HG02678 (cell line): ENCODE data around the gene HBP1.
"Not testable (repeated sequence)": the region's sequence is repeated elsewhere in the genome, so short reads cannot be mapped to it uniquely, and the experiment has no call there.

Source experiments
- ATAC-seq: cut with Tn5 transposase; IDR thresholded peaks from one replicate; pipeline ENCODE4 v1.9.1; 2021; ENCODE audit warnings: mild to moderate bottlenecking, moderate library complexity; ENCODE audit not compliant: unreplicated experiment

Gene HBP1

DNA sequence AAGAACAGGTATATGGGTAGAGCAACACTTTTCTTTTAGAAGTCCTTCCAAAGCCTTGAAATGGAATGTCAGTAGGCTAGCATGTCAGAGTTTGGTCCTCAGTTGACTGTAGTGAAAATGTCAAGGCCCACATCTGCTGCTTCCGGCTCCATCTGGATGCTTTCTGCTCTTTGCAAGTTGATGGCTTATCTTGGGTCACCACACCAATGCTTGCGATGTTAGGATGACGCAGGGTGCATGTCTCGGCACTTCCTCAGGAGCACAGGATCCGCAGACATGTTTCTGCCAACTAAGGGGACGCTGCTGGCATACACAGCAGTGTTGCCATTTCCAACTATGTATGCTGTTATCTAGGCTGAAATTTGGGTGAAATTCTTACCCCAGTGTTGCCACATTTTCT lies 14.0 kb upstream of the HBP1 start:
- ATAC-seq, result no peak

DNA sequence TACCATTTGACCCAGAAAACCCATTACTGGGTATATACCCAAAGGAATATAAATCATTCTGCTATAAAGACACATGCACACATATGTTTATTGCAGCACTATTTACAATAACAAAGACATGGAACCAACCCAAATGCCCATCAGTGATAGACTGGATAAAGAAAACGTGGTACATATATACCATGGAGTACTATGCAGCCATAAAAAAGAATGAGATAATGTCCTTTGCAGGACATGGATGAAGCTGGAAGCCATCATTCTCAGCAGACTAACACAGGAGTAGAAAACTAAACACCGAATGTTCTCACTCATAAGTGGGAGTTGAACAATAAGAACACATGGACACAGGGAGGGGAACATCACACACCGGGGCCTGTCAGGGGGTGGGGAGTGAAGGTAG lies 13.1 kb upstream of the HBP1 start:
- ATAC-seq, result not testable (repeated sequence)

DNA sequence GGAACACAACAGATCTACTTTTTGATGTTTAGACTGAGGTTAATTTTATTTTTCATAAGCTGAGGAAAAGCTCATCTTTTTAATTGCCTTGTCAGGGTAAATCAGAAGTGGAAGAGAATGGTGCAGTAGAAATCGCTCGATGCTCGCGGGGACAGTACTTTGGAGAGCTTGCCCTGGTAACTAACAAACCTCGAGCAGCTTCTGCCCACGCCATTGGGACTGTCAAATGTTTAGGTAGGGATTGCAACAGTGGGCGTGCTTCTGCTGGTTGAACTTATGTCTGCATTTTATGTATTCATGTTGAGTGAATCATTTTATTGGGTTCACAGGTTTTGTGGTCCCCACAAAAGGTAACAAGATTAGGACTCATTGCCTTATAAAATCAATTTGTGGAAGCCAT lies 11.7 kb upstream of the HBP1 start:
- no peak for ATAC-seq

DNA sequence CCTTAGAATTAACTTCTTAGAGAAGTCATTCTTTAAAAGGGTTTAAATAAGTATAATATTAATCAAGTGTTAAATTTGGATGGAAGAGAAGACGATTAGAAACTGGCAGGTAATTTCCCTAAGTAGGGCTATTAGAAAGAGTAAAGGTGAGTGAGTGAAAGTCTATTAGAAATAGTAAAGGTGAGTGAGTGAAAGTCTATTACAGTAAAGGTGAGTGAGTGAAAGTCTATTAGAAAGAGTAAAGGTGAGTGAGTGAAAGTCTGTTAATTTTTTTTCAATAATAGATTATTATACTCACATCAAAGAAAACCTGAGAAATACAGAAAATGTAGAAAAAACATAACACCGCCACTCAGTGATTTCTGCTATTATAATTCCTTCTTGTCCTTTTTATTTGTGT lies 10.8 kb upstream of the HBP1 start:
- ATAC-seq, result no peak

DNA sequence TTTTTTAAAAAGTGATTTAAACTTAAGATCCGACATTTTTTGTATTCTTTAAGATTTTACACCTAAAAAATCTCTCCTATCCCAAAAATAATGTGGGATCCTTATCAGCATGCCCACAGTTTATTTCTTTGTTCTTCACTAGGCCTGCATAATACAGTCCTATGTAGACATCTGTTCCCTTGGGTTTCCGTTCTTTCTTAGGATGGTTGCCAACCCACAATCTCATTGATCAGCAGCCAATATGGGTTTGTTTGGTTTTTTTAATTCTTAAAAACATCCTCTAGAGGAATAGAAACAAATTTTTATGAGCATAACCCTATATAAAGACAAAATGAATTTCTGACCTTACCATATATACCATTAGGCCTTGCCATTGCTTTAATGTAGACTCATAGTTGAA lies 8.4 kb upstream of the HBP1 start:
- ATAC-seq, result no peak

DNA sequence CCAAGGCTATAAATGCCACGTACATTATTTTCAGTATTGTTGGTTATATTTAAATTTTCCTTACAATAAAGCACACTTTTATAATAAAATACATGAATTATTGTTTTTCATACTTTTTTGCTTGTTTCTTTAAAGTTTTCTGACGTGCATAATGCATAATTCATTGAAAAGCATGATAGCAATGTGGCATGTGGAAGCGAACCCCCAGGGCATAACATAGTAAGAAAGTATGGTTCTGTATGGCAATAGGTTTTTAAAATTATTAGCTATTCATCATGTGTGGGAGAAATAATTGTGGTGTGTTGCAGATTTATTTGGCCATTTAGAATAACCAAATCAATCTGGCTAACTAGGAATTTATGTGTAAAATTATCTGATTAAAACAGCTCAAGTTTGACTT lies 7.4 kb upstream of the HBP1 start:
- no peak for ATAC-seq

DNA sequence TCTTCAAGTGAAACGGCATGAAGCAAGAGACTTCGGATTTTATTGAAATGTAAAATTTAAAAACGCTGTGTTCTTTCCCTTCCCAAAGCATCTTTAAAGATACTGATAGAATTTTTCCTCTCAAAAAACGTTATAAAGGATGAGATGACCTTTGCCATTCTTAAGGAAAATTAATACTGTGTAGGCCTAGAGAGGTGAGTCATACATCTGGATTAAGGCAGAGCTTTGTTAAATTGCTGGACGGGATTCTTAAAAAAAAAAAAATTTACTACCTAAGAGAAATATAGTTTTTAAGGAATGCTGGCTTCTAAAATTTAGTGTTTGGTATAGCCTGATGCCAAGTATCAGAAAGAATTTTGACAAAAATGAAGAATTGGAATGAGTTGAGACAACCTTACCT lies 6.3 kb upstream of the HBP1 start:
- ATAC-seq, result no peak

DNA sequence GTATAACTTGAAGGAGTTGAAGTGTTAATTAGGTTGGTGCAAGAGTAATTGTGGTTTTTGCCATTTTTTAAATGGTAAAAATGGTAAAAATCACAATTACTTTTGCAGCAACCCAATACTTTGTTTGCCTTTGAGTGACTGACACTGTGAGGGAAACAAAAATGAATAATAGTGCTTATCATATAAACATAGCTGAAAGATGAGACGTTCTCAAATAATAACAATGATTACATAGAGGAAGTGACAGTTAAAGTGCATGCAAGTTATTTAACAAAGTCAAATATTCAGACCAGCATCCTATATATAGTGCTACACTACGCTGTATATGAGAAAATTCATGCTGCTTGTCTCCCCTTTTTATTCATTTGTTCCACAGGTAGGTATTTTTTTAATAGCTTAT lies 4.7 kb upstream of the HBP1 start:
- ATAC-seq, result no peak

DNA sequence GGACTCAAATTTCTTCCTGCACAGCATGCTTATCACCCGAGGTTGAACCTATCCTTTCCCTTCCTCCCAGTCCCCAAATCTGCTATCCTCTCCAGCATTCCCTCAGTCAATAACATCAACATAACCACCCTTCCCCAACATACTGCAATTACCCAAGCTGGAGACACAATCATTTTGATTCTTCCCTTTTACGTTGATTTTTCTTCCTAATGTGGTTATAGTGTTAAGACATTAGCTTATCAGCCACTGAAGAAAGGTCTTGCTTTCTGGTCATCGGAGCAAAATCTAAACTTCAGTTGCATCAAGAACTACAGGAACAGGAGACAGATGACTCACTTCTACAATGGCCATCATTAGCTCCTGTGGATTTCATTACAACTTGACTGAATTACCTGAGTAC lies 3.5 kb upstream of the HBP1 start:
- ATAC-seq, result no peak

DNA sequence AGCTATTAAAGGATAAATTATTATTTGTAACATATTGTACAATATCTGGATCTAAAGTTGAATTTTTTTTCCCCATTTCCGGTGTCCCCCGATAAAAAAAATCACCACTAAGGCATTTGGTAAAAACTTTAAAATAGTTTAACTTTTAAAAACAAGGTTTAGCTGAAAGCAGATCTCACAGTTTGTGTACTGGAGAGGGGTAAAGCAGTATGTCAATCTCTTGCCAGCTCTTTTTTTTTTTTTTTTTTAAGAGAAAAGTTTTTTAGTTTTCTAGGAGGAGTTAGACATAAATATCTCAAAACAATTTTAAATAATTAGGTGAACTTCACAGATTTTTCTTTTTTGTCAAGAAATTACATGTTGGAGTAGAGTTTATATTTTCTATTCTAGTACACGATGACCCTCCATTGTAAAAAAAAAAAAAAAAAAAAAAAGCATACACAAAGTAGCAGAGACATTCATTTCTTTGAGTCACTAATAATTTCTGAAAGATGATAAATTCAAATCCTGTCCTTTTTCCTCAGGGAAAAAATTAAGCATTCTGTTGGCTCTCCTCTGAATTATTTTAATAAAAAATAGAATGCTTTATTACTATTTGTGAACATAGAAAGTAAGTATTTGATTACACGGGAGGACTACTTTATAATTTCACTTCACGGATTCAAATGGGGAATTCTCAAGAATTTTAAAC lies 1.9 kb upstream of the HBP1 start:
- ATAC-seq, result no peak

DNA sequence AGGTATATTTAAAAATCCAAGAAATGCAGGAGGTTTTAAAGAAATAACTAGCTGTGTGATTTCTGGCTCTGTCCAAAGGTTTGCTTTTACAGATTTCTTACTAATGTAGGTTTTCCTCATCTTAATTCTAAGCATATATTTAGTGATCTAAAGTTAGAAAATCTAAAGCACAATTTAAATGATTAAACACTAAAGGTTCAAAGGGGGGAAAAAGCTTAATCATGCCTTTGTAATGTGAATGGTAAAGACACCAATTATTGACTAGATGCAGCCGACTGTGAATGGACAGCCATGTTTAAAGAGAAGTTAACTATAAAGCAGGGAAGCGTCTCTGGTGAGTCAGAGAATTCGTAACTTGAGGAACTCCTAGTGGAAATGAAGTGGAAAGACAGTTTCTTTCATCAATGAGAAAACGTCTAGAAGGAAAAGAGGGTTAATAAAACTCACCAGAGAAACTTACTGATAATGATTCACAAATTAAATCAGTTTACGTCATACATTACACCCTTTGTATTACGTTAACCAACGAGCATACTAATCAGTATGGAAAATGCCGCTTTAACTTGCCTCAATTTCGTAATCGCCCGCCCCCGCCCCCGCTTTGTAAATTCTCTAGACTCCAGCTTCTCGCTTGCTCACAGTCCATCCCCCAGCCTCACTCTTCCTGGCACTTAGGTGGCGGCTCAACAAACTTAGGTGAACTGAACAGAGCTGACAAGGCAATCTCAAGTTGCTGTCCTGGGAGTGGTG lies 1.1 kb upstream of the HBP1 start:
- ATAC-seq, result no peak

DNA sequence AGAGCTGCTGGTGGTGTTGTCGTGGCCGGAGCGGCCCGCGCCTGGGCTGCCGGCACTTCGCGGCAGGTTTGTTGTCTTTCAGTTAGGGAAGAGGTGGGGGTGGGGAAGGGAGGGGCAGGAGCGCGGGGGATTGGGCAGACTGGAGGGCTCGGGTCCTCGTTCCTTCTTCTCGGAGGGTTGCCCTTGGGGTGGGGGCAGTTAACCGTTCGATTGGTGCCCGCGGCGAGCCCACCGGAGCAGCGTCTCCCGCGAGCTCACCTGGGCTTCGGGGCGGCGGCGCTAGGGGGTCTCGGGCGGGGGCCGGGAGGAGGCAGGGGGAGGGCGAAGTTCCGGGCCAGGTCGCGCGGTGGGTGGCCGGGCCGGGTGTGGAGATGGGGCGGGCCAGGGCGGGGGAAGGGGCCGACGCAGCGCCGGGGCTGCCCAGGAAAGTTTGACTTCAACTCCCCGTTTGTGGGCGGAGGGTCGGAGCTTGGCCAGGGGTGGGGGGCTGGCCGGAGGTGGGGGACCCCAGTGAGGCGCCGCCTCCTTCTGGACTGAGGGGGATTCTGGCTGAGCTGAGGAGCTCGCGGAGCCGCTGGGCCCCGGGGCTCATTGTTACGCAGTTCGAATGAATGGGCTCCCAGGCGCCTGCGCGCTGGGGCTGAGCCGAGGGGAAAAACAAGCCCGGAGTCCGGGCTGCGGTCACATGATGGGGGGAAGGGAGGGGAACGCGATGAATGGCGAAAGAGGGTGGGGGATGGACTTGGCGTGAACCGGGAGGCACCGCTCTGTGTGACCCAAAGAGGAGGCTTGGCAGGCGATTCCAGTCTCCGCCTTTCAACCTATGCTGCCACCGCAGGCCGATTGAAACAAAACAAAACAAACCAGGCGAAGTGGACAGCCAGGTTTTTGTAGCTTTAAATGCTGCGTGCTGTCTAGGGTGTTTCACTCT lies 582 bp downstream of the HBP1 start:
- peak; percentile 27 for ATAC-seq

DNA sequence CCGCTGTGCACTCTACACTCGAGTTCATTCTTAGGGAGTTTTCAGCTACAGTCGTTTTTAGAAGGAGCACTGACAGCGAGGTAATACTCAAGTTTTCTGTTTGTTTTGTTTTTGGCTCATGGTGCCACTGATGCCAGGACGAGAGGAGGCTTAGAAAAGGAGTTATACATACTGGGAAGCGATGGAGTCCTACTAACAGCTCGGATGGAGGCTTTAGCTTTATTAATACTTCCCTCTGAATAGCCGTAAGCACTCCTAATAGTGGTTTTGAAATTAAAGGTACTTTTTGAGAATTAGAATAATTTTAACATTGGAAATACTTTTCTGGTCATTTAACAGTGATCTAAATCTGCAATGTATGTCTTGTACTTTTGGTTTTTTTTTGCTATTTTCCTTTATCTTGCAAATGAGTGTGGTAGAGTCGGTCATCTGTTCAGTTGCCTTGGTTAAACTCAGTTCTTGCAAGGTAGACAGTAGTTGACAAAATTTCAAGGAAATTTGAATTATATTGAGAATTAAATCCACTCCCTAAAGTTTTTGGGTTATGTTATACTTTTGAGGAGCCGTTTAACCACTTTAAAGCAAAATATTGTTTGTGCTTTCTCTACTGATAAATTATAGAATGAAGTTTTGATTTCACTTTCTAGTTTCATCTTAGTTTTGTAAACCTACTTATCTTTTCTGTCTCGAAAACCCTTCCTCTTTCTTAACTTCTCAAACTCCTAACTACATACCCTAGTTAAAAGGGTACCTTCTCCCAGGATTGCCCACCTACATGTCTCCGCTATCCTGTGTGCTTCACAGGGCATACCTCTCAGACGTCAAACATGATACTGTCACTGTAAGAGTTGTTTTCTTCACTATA lies 1.5 kb downstream of the HBP1 start:
- ATAC-seq, result no peak

DNA sequence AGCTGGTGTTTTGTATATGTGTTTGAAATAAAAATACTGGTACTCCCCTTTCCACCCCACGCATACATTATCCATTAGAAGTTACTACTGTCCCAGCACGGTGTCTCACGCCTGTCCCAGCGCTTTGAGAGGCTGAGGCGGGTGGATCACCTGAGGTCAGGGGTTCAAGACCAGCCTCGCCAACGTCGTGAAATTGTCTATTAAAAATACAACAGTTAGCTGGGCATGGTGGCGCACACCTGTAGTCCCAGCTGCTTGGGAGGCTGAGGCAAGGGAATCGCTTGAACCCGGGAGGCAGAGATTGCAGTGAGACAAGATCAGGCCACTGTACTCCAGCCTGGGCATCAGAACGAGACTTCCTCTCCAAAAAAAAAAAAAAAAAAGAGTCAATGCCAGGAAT lies 2.7 kb downstream of the HBP1 start:
- ATAC-seq, result no peak

DNA sequence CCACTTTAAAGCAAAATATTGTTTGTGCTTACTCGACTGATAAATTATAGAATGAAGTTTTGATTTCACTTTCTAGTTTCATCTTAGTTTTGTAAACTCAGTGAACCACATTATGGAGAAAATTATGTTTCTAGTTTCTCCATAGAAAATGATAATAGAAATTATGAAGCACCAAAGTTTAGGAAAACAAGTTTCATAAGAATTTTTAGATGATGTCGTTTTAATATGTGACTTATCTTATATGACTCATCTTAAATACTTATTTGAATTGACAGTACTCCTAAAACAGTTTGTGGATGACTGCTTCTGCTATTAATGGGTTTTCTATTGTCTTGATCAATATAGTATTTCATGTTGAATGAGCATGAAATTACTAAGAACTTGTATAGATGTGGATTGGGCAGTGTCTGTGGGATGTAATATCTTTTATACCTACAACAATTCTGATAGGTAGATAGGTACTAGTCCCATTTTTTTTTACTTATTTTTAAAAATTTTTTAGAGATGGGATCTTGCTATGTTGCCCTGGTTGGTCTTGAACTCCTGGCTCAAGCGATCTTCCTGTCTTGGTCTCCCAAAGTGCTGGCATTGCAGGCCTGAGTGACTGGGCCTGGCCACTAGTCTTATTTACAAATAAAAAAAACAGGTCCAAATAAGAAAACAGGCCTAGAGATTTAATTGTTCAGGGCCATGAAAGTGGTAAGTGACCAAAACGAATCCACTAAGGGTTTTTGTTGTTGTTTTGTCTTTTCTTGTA lies 3.7 kb downstream of the HBP1 start:
- ATAC-seq, result no peak

DNA sequence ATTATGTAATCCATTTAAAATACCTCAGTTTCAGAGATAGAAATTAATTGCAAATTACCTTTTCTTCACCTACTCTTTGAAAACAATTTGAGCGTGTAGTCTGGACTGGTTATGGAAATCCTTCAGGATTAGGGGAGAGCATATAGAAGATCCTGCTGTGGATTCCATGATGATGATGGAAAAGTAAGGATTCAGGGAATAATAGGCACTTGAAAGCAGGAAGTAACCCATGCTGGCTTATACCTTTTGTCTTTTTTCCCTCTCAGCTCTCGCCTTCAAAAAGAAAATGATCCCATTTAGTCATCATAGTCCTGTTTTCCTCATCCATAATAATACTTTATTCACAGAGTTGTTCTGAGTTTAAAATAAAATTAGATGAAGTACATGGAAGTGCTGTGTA lies 4.4 kb downstream of the HBP1 start:
- ATAC-seq, result no peak

DNA sequence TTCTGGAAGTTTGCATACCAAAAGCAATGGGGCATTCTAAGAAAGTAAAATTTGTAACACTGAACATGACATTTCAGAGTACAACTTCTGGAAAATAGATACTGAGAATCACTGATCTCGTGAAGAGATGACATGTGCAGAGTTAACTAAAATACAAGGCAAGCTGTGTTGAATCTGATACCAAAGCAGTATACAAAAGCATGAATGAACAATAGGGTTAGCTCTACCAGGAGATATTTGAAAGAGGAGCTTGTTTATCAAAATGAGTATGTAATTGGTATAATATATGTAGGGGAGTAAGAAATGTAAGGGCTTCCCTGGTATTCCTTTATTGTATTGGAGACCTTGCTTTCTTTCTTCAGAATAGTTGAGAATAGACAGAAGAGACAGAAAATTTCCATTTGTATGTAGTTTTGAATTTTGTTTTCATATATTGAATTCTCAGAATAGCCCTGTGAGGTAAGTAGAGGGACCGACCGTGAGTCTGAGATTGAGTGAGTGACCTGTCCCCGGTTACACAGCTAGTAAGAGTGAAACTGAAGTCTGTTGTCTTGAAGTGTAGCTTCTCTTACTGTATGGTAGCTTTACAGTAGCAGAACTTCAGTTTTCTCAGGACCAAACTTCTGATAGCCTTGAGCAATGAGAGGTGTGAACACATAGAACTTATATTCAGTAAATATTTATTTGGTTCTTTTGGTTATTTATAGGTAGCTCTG lies 5.0 kb downstream of the HBP1 start:
- peak; percentile 58 for ATAC-seq

DNA sequence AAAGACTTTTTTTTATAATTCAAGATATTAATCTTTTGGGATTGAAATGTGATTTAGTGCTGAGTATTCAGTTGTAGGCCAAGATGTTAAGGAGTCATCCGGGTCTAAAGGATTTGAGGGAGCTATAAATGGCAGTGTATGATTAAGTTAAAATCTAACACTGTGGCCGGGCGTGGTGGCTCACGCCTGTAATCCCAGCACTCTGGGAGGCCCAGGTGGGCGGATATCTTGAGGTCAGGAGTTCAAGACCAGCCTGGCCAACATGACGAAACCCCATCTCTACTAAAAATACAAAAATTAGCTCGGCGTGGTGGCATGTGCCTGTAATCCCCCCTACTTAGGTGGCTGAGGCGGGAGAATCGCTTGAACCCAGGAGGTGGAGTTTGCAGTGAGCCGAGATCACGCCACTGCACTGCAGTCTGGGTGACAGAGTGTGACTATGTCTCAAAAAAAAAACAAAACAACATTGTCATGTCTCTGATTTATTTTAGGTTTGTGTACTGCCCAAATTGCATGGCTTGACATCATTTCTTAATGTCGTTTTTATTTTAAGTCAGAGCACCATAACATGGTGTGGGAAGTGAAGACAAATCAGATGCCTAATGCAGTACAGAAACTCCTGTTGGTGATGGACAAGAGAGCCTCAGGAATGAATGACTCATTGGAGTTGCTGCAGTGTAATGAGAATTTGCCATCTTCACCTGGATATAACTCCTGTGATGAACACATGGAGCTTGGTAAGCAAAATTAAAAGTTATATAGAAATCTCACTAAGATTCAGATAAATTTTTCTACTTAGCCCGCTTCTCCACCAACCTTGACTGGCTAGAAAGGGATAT lies 10.7 kb downstream of the HBP1 start:
- no peak for ATAC-seq

DNA sequence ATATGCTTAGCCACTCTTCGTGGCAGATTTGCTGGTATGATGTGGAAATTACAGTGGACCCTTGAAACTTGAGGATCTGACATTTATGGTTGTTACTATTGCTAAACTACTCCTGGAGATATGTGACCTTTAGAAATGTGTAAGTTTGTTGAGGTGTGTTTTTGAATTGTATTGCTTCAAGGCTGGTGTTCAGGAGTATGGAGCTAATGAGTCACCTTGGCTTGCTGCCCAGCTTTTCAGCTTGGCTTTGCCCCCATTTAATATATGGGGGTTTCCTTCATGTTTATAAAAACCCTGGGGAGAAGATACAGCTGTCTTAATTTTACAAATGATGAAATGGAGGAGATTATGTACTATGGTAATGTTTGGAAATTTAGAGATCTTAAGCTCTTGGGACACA lies 11.6 kb downstream of the HBP1 start:
- no peak for ATAC-seq
